Hepatocyte (in vitro differentiated cells): Measurements from ENCODE around the gene RPS26. TPM values are rescaled to one million over a fixed set of nuclear protein-coding genes. Genes with fewer than 3 reads are reported as not detected.
"Not testable (repeated sequence)": the region's sequence is repeated elsewhere in the genome, so short reads cannot be mapped to it uniquely, and the experiment has no call there.

ENCODE experiments used
- DNase-seq: peaks from one replicate; pipeline ENCODE4 v3.0.0-alpha.2; 2016; ENCODE audit warnings: low spot score
- H2AFZ ChIP-seq: fragments of 200-600 bp; sonication (generic); 2 replicates; pipeline ENCODE4 v1.6.0; 2016; ENCODE audit warnings: antibody characterized with exemption, mild to moderate bottlenecking
- H3K27ac ChIP-seq: fragments of 200-600 bp; sonication (generic); 2 replicates; pipeline ENCODE4 v1.5.1; 2016; ENCODE audit warnings: mild to moderate bottlenecking
- H3K27me3 ChIP-seq: fragments of 200-600 bp; sonication (generic); 2 replicates; pipeline ENCODE4 v1.6.1; 2016
- H3K36me3 ChIP-seq: fragments of 200-600 bp; sonication (generic); replicated peaks from 2 replicates; pipeline ENCODE4 v1.5.1; 2016; ENCODE audit warnings: low read depth; ENCODE audit not compliant: insufficient read depth
- H3K4me1 ChIP-seq: fragments of 200-600 bp; sonication (generic); 2 replicates; pipeline ENCODE4 v1.5.1; 2016; ENCODE audit warnings: mild to moderate bottlenecking, moderate library complexity; ENCODE audit not compliant: insufficient read depth
- H3K4me2 ChIP-seq: fragments of 200-600 bp; sonication (generic); 2 replicates; pipeline ENCODE4 v1.6.0; 2016
- H3K4me3 ChIP-seq: fragments of 200-600 bp; sonication (generic); 2 replicates; pipeline ENCODE4 v1.5.1; 2016; ENCODE audit warnings: mild to moderate bottlenecking
- H3K79me2 ChIP-seq: fragments of 200-600 bp; sonication (generic); 2 replicates; pipeline ENCODE4 v1.6.0; 2017; ENCODE audit warnings: mild to moderate bottlenecking
- H3K9me2 ChIP-seq: fragments of 200-600 bp; sonication (generic); replicated peaks from 2 replicates; pipeline ENCODE4 v1.6.0; 2017; ENCODE audit warnings: mild to moderate bottlenecking; ENCODE audit not compliant: insufficient read depth
- H3K9me3 ChIP-seq: fragments of 200-600 bp; sonication (generic); 2 replicates; pipeline ENCODE4 v1.5.1; 2016; ENCODE audit warnings: low read depth, mild to moderate bottlenecking
- H4K20me1 ChIP-seq: fragments of 200-600 bp; sonication (generic); 2 replicates; pipeline ENCODE4 v1.6.0; 2016; ENCODE audit warnings: mild to moderate bottlenecking; ENCODE audit not compliant: insufficient read depth, poor library complexity, severe bottlenecking
- EZH2 ChIP-seq: fragments of 200-600 bp; sonication (generic); IDR thresholded peaks from 2 replicates; pipeline ENCODE4 v1.6.1; 2016; ENCODE audit warnings: antibody characterized with exemption, mild to moderate bottlenecking, borderline replicate concordance
- EZH2phosphoT487 ChIP-seq: fragments of 200-600 bp; sonication (generic); IDR thresholded peaks from one replicate; pipeline ENCODE4 v1.6.1; 2018; ENCODE audit warnings: antibody characterized with exemption, mild to moderate bottlenecking, low read depth, moderate library complexity; ENCODE audit not compliant: unreplicated experiment, severe bottlenecking
- WGBS: methylation state at CpG from one replicate; pipeline ENCODE4 v1.1.6; 2016; ENCODE audit warnings: low lambda C conversion rate; ENCODE audit errors: missing lambda C conversion rate; 5-methylcytosine and 5-hydroxymethylcytosine counted together
- polyA plus RNA-seq: library from polyadenylated mRNA; unstranded; fragments of >200 nt; fragmentation: Nextera tagmentation; extraction: Ambion mirVana; gene quantifications from 2 replicates; pipeline ENCODE4 v1.2.1, GENCODE V29; 2016
- total RNA-seq: library from RNA; depleted of rRNA; stranded (reverse); fragments of >200 nt; gene quantifications from 2 replicates; pipeline ENCODE4 v1.2.3, GENCODE V29; 2014
- TF ChIP-seq, protein P1 (sequence below): fragments of 200-600 bp; sonication (generic); IDR thresholded peaks from 2 replicates; pipeline ENCODE4 v1.5.1; 2016; ENCODE audit warnings: antibody characterized with exemption, mild to moderate bottlenecking; ENCODE audit not compliant: poor library complexity

Gene RPS26
- total and polyA plus RNA-seq, 2 experiments from 2014 or later: 252 to 673 TPM

DNA sequence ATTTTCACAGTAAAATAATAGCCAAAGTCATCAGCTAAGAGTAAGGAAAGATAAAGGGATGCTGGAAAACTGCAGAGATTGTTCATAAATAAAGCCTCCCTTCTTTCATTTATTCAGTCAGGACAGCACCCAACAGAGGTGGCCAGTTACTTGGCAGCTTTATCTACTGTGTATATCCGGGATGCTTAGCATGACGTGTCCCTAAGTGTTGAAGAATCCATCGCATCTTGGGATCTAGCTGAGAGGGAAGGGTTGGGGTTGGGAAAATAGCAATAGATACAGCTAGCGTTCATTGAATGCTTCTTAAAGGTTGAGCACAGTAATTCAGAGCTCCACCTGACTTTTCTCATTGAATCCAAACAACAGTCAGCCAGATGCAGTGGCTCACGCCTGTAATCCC lies 32.7 kb downstream of the RPS26 start:
- 90% methylated on average over 5 of the region's 5 CpGs for WGBS
- Histone ChIP-seq H3K36me3 (no peaks in the 10 kb centered on the region), H3K4me1 (no peaks in the 10 kb centered on the region)

DNA sequence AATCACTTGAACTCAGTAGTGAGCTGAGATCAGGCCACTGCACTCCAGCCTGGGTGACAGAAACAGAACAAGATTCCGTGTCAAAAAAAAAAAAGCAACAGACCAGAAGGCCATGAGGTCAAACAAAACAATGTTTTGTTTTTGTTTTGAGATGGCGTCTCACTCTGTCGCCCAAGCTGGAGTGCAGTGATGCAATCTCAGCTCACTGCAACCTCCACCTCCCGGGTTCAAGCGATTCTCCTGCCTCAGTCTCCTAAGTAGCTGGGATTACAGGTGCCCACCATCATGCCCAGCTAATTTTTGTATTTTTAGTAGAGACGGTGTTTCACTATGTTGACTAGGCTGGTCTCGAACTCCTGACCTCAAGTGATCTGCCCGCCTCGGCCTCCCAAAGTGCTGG lies 36.2 kb downstream of the RPS26 start:
- not testable (repeated sequence) for H3K4me1 ChIP-seq, H4K20me1 ChIP-seq, H3K36me3 ChIP-seq, H2AFZ ChIP-seq, H3K9me2 ChIP-seq, H3K4me2 ChIP-seq, H3K27me3 ChIP-seq, DNase-seq, H3K4me3 ChIP-seq, H3K9me3 ChIP-seq
- H3K27ac ChIP-seq: peak overlapping the region; percentile 3
- H3K79me2 ChIP-seq: peaks cover 11% of the 10 kb centered on the region
- WGBS: 93% methylated on average over 9 of the region's 9 CpGs

More for the DNA sequence above, 32.7 kb downstream of the RPS26 start:
- Histone ChIP-seq H3K4me3 (no peak overlapping the region), H3K79me2 (no peaks in the 10 kb centered on the region), H2AFZ (no peak overlapping the region), H3K9me3 (no peaks in the 10 kb centered on the region), H3K4me2 (no peak overlapping the region), H3K27me3 (no peaks in the 10 kb centered on the region), H4K20me1 (no peaks in the 10 kb centered on the region), H3K9me2 (no peaks in the 10 kb centered on the region), H3K27ac (no peak overlapping the region)
- DNase-seq: no peak
- TF ChIP-seq EZH2phosphoT487 (no peak), EZH2 (no peak)
- TF ChIP-seq, protein P1, sequence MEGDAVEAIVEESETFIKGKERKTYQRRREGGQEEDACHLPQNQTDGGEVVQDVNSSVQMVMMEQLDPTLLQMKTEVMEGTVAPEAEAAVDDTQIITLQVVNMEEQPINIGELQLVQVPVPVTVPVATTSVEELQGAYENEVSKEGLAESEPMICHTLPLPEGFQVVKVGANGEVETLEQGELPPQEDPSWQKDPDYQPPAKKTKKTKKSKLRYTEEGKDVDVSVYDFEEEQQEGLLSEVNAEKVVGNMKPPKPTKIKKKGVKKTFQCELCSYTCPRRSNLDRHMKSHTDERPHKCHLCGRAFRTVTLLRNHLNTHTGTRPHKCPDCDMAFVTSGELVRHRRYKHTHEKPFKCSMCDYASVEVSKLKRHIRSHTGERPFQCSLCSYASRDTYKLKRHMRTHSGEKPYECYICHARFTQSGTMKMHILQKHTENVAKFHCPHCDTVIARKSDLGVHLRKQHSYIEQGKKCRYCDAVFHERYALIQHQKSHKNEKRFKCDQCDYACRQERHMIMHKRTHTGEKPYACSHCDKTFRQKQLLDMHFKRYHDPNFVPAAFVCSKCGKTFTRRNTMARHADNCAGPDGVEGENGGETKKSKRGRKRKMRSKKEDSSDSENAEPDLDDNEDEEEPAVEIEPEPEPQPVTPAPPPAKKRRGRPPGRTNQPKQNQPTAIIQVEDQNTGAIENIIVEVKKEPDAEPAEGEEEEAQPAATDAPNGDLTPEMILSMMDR: no peak

DNA sequence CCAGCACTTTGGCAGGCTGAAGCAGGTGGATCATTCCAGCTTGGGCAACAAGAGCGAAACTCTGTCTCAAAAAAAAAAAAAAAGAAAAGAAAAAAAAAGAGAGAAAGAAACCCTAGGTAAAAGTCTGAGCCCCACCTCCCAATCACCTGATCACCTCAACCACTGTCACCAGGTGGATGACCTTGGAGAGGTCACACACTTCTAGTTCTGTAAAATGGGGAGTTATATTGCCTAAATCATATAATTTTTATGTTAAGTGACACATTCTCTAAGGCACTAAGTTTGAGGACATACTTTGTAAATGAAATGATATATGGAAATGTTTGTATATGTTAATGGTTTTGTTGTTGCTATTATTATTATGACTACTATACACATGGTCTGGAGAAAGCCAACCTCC lies 36.7 kb downstream of the RPS26 start:
- WGBS: 100% methylated on average over 1 of the region's 1 CpG
- Histone ChIP-seq H3K9me3 (no peaks in the 10 kb centered on the region), H3K36me3 (no peaks in the 10 kb centered on the region), H3K4me2 (peak overlapping the region; percentile 86), H3K9me2 (no peaks in the 10 kb centered on the region), H4K20me1 (no peaks in the 10 kb centered on the region), H3K27me3 (no peaks in the 10 kb centered on the region), H3K79me2 (peaks cover 16% of the 10 kb centered on the region), H3K4me3 (no peak overlapping the region), H3K4me1 (no peaks in the 10 kb centered on the region), H3K27ac (peak overlapping the region; percentile 99), H2AFZ (peak overlapping the region; percentile 82)
- TF ChIP-seq EZH2phosphoT487 (no peak), EZH2 (no peak)
- TF ChIP-seq, protein P1: no peak
- DNase-seq: no peak

DNA sequence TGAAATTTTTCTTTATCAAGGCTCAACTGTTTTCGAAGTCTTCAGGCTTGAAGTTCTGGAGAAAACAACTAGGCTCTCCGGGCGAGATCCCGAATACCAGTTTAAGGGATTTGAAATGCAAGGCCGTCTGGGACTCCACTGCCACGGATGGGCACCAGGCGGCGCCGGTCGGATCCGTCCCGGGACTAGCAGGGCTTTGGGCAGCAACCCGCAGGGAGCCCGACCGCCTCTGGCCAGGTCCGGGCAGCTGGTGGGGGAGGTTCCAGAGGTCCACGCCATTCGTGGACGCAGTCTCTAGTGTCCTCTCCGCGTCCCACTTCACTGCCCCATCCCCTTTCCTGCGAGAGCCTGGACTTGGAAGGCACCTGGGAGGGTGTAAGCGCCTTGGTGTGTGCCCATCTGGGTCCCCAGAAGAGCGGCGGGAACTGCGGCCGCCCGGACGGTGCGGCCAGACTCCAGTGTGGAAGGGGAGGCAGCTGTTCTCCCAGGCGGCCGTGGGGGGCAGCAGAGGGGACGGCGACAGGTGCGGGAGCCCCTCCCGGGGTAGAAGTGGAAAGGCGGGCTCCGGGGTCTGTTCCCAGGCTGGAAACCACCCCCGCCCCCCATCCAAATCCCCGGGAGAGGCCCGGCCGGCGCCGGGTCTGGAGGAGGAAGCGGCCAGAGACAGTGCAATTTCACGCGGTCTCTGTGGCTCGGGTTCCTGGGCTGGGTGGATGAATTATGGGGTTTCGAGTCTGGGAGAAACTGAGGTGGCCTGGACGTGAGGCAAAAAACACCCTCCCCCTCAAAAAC lies 37.4 kb downstream of the RPS26 start:
- no peaks in the 10 kb centered on the region for H3K9me3 ChIP-seq
- peak overlapping the region; percentile 99 for H3K27ac ChIP-seq
- no peaks in the 10 kb centered on the region for H3K27me3 ChIP-seq
- no peaks in the 10 kb centered on the region for H3K4me1 ChIP-seq
- peak overlapping the region; percentile 82 for H2AFZ ChIP-seq
- peak overlapping the region; percentile 52 for H3K4me3 ChIP-seq
- no peaks in the 10 kb centered on the region for H4K20me1 ChIP-seq
- H3K9me2 ChIP-seq: no peaks in the 10 kb centered on the region
- H3K79me2 ChIP-seq: peaks cover 23% of the 10 kb centered on the region
- peak overlapping the region; percentile 86 for H3K4me2 ChIP-seq
- H3K36me3 ChIP-seq: no peaks in the 10 kb centered on the region
- TF ChIP-seq, protein P1: peak; percentile 60
- no peak for TF ChIP-seq EZH2
- no peak for TF ChIP-seq EZH2phosphoT487
- DNase-seq: peak; percentile 93
- 2% methylated on average over 45 of the region's 50 CpGs for WGBS
